ENCODE measurements around the gene GABBR2.

The GABBR2 gene

DNA sequence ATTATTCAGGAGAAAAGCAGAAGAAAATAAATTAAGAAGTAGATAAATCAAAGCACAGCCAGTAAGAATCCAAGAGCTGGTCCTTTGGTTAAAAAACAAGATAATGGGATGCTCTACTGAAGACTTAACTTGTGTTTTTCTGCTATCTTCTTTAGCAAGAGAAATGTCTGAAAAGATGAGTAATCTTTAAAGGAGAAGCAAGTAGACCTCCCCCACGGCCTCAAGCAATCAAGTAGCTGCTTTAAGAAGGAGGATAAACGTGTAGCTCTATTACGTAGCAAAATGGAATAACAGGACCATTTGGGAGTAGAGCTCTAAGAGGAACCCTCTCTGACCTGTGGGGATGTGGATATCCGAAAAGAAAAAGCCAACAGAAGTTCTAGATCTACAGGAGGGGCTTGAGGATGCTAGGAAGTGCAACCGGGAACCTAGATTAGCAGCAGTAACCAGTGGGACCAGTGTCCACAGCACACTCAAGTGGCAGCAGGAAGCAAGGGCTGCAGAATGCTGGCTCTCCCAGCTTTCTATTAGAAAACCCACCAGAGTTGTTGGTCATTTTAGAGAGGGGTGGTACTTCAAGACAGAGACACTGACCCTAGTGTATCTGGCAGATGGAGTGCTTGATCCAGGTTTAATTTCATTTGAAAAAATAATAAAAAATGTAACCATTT is 185.4 kb downstream of the GABBR2 start:
- TF ChIP-seq YY1 (IDR thresholded peaks at IDR 0.05; ENCODE audit: low read depth), result no peak
- peak; percentile 37; the same call in 1 of the 2 replicates for TF ChIP-seq RAD21 (IDR thresholded peaks at IDR 0.05; ENCODE audit: low read depth)

DNA sequence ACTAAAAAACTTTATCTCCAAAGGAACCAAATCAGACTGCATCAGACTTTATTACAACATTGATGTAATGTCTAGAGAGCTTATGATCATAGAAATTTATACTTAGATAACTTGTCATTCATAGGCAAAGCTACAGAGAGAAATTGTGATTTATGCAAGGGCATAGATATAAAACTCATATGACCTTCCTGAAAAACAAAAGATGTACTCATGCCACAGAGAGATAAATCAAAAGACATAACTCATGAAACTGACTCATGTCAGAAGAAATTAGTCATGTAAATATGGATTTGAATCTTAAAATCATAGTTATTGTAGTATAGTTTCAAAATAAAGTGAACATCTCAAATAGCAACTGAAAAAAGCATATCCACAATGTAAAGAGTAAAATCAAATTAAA is 186.2 kb downstream of the GABBR2 start:
- TF ChIP-seq EP300 (IDR thresholded peaks at IDR 0.05; ENCODE audit: borderline replicate concordance) (no peak), TAF1 (IDR thresholded peaks at IDR 0.05; ENCODE audit: low read depth) (no peak), CREB1 (IDR thresholded peaks at IDR 0.05; ENCODE audit: low read depth) (no peak), ZBTB7A (IDR thresholded peaks at IDR 0.05; ENCODE audit: low read depth) (no peak), YY1 (IDR thresholded peaks at IDR 0.05; ENCODE audit: low read depth) (no peak), CEBPB (IDR thresholded peaks at IDR 0.05) (no peak), TEAD4 (IDR thresholded peaks at IDR 0.05) (no peak), FOXM1 (IDR thresholded peaks at IDR 0.05; ENCODE audit: borderline replicate concordance, low read depth) (no peak)
- TF ChIP-seq, protein P1, sequence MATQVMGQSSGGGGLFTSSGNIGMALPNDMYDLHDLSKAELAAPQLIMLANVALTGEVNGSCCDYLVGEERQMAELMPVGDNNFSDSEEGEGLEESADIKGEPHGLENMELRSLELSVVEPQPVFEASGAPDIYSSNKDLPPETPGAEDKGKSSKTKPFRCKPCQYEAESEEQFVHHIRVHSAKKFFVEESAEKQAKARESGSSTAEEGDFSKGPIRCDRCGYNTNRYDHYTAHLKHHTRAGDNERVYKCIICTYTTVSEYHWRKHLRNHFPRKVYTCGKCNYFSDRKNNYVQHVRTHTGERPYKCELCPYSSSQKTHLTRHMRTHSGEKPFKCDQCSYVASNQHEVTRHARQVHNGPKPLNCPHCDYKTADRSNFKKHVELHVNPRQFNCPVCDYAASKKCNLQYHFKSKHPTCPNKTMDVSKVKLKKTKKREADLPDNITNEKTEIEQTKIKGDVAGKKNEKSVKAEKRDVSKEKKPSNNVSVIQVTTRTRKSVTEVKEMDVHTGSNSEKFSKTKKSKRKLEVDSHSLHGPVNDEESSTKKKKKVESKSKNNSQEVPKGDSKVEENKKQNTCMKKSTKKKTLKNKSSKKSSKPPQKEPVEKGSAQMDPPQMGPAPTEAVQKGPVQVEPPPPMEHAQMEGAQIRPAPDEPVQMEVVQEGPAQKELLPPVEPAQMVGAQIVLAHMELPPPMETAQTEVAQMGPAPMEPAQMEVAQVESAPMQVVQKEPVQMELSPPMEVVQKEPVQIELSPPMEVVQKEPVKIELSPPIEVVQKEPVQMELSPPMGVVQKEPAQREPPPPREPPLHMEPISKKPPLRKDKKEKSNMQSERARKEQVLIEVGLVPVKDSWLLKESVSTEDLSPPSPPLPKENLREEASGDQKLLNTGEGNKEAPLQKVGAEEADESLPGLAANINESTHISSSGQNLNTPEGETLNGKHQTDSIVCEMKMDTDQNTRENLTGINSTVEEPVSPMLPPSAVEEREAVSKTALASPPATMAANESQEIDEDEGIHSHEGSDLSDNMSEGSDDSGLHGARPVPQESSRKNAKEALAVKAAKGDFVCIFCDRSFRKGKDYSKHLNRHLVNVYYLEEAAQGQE (IDR thresholded peaks at IDR 0.05; ENCODE audit: low read depth), result no peak
- TF ChIP-seq, protein P2, sequence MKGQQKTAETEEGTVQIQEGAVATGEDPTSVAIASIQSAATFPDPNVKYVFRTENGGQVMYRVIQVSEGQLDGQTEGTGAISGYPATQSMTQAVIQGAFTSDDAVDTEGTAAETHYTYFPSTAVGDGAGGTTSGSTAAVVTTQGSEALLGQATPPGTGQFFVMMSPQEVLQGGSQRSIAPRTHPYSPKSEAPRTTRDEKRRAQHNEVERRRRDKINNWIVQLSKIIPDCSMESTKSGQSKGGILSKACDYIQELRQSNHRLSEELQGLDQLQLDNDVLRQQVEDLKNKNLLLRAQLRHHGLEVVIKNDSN (IDR thresholded peaks at IDR 0.05), result no peak
- TF ChIP-seq, protein P3, sequence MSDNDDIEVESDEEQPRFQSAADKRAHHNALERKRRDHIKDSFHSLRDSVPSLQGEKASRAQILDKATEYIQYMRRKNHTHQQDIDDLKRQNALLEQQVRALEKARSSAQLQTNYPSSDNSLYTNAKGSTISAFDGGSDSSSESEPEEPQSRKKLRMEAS (IDR thresholded peaks at IDR 0.05), result no peak

DNA sequence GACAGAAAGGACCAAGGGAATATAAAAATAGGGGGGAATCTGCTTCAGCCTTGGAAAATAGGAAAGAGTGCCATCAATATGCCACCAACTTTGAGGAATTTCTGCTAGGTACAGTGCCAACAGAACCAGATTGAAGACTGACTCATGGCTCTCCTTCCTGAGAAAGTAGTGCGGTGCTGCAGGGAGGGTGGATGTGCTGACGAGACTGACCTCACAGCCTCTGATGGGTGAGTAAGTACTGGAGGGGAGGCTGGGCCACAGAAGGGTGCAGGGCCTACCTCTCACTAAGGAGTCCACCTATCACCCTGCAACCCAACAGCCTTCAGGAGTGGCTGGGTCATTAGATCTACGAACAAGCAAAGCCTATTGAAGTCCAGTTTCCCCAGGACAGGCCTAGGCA is 187.6 kb downstream of the GABBR2 start:
- TF ChIP-seq, protein P3 (IDR thresholded peaks at IDR 0.05), result no peak
- no peak for TF ChIP-seq TAF1 (IDR thresholded peaks at IDR 0.05; ENCODE audit: low read depth)
- TF ChIP-seq NFIC (IDR thresholded peaks at IDR 0.05), result no peak
- TF ChIP-seq CREB1 (IDR thresholded peaks at IDR 0.05; ENCODE audit: low read depth), result no peak
- TF ChIP-seq, protein P1 (IDR thresholded peaks at IDR 0.05; ENCODE audit: low read depth), result no peak
- no peak for TF ChIP-seq TCF12 (IDR thresholded peaks at IDR 0.05; ENCODE audit: low read depth)
- no peak for TF ChIP-seq EP300 (IDR thresholded peaks at IDR 0.05; ENCODE audit: borderline replicate concordance)
- TF ChIP-seq FOXM1 (IDR thresholded peaks at IDR 0.05; ENCODE audit: borderline replicate concordance, low read depth), result no peak
- TF ChIP-seq CEBPB (IDR thresholded peaks at IDR 0.05), result no peak
- no peak for TF ChIP-seq ZBTB7A (IDR thresholded peaks at IDR 0.05; ENCODE audit: low read depth)
- TF ChIP-seq YY1 (IDR thresholded peaks at IDR 0.05; ENCODE audit: low read depth), result no peak
- no peak for TF ChIP-seq TEAD4 (IDR thresholded peaks at IDR 0.05)
- no peak for TF ChIP-seq EGR1 (IDR thresholded peaks at IDR 0.05)
- TF ChIP-seq, protein P2 (IDR thresholded peaks at IDR 0.05), result no peak

DNA sequence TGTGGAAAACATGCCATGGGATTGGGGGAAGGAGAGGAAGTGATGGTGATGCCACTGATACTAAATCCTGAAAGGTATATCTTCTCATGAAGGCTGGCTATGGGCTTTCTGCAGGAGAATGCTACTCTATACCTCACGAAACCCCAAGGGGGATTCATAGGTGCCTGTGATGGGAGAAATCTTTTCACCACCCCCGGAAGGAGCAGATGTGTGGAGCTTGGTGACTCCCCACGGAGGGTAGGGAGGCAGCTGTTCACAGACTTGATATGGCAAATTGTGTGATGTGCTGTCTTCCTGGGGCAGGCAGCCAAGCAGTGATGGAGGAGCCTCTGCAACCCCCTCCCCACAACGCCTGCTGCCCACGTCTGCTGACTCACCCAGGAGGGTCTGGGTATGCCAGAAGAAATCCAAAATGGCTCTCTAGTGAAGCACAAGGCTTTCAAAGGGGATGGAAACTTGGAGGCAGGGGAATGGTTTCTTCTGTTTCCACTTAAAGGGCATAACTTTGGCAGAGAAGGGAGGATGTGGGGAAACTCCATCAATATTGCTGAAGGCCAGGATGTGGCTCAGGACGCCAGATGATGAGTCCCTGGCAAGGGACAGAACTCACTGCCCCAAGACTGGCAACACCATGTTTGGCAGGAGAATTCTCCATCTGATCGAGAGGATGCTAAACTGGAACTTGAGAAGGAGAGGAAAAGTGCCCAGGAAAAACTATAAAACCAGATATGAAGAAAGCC is 188.3 kb downstream of the GABBR2 start:
- TF ChIP-seq EP300 (IDR thresholded peaks at IDR 0.05; ENCODE audit: borderline replicate concordance), result no peak
- no peak for TF ChIP-seq ZBTB7A (IDR thresholded peaks at IDR 0.05; ENCODE audit: low read depth)
- TF ChIP-seq, protein P1 (IDR thresholded peaks at IDR 0.05; ENCODE audit: low read depth), result no peak
- TF ChIP-seq, protein P2 (IDR thresholded peaks at IDR 0.05), result no peak
- no peak for TF ChIP-seq NFIC (IDR thresholded peaks at IDR 0.05)
- no peak for TF ChIP-seq EGR1 (IDR thresholded peaks at IDR 0.05)
- TF ChIP-seq YY1 (IDR thresholded peaks at IDR 0.05; ENCODE audit: low read depth), result no peak
- TF ChIP-seq, protein P3 (IDR thresholded peaks at IDR 0.05), result no peak
- no peak for TF ChIP-seq TAF1 (IDR thresholded peaks at IDR 0.05; ENCODE audit: low read depth)
- no peak for TF ChIP-seq TEAD4 (IDR thresholded peaks at IDR 0.05)
- TF ChIP-seq CEBPB (IDR thresholded peaks at IDR 0.05), result no peak
- no peak for TF ChIP-seq RAD21 (IDR thresholded peaks at IDR 0.05; ENCODE audit: low read depth)
- TF ChIP-seq FOXM1 (IDR thresholded peaks at IDR 0.05; ENCODE audit: borderline replicate concordance, low read depth), result no peak
- TF ChIP-seq TCF12 (IDR thresholded peaks at IDR 0.05; ENCODE audit: low read depth), result no peak
- TF ChIP-seq CREB1 (IDR thresholded peaks at IDR 0.05; ENCODE audit: low read depth), result no peak
